ENCODE data around the gene NEU2.

NEU2 gene

DNA sequence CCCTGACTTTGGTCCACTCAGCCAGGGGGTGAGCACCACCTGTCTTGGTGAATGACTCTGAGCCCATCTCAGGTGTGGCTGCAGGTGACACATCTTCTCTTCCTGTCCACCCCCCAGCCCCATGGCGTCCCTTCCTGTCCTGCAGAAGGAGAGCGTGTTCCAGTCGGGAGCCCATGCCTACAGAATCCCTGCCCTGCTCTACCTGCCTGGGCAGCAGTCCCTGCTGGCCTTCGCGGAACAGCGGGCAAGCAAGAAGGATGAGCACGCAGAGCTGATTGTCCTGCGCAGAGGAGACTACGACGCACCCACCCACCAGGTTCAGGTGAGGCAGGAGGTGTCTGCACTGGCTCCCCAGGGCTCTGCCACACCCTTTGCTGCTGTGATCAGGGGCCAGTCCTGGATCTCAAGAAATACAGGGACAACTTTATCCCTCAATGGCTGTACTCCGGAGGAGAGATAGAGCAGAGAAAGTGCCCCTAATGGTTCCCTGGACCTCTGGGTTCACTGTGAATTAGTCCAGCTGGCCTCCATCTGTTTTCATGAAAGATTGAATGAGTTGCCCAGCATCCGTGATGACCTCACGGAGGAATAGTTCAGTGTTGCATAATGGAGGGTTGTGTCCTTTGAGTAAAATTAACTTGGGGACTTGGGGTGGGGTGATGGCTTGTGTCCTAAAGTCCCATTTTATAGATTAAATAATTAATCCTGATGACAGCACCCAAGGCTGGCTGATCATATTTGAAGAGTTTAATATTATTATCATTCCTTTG lies at the start of gene NEU2:
Gene NEU2 (plus strand): TSS at position 122 of the 770 bp plus-strand sequence. CDS start 0 bp downstream, at position 122.
- DNase-seq = no peak

DNA sequence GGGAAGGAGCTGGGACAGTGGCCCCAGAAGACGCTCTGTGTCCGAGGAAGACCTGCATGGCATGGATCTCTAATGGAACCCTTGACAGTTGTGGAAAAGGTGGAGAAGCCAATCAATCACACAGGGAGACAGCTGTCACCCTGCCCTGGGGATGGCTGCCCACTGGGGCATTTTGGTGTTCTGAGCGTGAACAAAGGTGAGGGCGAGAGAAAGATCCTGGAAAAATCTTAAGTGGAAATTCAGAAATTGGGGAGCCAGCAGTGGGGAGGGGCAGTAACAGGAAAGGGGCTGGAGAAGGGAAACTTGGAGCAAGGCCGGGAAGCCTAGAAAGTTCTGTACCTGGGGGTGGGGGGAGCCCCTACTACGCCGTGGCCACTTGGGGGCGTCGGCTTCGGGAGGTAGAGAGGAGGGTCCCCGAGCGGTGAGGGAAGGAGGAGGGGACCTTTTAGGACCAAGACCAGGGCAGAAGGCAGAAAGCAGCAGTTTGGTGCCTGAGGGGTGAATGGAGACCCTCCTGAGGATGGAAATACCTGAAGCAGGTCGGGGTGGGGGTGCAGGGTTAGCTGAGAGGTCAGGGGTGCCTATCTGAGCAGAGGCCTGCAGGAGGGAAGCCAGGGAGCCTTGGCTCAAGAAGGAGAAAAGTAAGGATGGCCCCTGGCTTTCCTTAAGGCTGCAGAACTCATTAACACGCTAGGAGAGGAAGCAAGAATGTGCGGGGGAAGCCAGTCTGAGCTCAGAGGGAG lies 49.4 kb upstream of the NEU2 start:
- DNase-seq = no peak

DNA sequence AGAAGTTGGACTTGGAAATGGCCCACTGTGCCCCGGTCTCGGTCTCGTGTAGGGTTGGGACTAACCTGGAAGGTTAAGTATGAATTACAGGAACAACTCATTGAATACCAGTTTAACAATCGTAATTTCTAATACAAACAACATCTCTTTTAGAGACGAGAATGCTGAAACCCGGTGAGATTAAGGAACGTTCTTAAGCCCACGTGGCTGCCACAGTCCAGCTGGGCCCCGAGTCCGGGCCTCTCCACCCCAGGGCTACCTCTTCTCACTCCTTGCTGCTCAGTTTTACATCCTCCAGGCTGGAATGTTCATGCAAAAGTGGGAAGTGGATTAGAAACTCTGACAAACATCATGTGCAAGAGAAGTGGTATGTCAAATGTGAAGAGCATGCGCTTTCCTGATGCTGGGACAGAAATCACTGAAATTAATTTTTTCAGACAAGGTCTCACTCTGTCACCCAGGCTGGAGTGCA lies 48.8 kb upstream of the NEU2 start:
- DNase-seq = no peak

DNA sequence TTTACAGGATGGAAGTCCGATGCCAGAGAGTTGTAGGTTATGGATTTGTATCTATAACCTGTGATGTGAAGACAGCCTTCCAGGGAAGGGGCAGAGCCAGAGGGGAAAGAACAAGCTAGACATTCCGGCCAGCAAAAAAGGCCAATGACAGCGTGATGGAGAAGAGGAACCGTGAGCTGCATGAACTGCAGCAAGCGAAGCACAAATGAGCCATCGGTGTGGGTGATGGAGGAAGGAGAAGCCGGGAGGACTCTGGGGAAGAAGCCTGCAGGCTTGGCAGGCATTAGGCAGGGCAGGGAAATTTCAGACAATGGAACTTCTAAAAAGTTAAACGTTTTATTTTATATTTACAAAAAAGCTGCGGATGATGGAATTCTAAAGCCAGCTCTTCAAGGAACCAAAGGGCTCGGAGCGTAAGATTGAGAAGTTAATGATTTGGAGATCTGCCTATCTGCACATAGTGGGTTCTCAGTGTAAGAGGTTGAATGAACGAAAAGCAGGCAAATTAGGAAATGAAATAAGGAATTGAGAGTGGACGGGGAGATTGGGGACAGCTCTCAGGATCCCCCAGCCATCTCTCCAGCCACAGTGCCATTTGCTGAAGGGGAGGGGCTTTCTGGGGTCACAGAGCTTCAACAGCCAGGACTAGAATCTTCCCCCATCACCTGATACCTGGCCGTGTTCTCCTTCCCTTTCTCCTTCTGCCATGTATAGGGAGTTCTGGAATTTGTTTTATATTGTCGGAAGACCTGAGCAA lies 47.8 kb upstream of the NEU2 start:
- DNase-seq = no peak

DNA sequence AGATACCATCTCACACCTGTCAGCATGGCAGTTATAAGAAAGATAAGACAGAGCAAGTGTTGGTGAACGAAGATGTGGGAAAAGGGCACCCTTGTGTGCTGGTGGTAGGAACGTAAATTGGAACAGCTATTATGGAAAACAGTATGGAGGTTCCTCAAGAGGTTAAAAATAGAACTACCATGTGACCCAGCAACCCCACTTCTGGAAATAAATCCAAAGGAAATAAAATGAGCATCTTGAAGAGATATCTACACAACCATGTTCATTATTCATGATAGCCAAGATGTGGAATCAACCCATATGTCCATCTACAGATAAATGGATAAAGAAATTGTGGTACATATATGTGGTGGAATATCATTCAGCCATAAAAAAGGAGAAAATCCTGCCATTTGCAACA lies 46.3 kb upstream of the NEU2 start:
- no peak for DNase-seq

DNA sequence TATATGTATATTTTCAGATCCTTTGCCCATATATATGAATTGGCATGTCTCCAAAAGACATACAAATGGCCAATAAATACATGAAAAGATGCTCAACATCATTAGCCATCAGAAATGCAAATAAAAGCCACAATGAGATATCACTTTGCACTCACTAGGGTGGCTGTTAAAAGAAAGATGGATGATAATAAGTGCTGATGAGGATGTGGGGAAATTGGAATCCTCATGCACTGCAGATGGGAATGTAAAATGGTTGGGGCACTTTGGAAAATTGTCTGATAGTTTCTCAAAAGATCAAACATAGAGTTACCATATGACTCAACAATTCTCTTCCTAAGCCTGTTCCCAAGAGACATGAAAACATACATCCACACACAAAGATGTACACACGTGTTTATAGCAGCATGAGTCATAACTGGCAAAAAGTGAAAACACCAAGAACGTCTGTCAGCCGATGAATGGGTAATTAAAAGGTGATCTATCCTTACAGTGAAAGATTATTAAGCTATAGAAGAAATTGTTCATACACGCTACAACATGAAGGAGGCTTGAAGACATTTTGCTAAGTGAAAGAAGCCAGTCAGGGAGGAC lies 39.1 kb upstream of the NEU2 start:
- DNase-seq = no peak

DNA sequence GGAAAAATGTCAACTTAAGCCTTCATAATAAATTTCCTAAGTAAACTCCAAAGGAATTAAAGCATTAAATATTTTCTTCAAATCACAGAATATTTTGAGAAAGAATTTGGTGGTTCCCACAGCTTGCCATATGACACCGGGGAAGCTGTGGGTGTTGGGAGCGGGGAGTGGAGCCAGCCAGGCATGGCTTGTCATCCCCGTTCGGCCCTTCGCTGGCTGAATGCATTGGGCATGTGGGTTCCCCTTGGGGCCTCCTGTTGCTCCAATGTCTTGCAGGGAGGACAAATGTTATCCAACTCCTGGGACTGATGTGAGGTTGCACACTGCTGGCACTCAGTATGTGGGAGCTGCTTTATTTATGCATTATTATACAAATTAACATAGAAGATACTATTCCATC lies 38.0 kb upstream of the NEU2 start:
- DNase-seq = no peak

DNA sequence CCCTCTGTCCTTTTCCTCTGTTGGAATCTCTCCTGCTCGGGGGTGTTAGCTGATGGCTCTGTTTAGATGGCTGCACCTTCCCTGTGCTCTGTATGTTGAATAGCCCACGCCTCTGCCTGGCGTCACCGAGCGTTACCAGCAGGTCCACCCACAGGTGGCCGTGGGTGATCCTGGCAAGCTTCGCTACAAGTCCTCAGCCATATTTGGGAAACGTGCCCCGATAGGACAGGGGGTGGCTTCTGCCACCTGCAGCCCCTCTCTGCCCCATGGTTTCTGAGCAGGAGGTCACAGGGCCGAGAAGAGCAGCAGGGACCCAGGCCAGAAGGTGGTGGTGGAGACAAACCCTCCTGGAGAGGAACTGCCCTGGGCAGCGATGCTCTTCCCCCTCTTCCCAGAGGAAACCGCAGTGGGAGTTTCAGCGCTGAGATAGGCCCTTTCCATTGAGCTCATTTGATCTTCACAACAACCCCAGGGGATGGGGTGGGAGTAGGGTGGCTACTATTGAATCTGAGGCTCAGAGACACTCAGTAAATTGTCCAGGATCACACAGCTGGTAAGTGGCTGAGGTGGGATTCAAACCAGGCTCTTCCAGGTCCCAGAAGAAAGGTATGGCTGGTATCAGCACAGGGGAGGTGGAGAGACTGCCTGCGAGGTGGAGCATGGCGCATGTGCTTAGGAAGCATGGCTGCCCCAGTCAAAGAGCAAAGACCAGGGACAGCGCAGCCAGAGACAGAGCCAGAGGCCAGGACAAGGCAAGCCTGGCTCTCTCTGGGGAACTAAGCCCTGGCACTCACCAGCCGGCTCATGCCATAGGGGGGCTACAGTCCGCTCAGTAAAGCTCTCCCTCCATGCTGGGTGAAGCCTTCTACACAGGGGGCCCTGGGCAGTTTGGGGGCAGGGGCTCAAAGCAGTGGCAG lies 34.5 kb upstream of the NEU2 start:
- no peak for DNase-seq

DNA sequence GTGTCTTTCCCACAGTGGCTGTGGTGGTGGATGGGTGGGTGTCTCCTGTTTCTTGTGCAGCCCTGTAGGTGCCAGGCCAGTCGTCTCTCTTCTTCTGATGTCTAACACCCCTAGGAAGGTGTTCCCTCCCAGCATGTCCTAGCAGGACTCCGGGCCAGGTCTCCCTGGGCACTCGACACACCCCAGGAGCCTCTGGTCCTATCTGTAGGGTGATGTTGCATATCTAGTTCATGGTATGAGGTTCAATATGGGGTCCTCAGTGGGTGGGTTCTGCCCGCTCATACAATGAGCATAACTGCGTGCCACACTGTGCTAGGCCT lies 33.8 kb upstream of the NEU2 start:
- DNase-seq = no peak

DNA sequence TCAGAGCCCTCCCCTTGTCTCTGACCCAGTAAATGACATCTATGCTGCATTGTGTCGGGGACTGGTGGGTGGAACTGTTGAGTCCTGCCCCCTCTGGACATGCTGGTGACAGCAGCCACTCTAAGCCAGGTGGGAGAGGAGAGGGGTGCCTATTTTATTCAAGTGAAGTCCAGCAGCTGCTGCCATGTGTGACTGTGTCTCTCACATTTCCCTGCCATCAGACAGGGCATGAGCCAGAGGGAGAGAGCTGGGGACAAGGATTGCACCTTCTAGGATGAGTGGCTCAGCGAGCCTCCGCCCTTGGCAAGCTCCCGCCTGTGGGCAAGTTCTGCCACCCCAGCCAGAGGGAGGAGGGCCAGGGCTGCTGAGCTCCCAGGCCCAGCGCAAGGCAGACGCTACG lies 33.1 kb upstream of the NEU2 start:
- no peak for DNase-seq

DNA sequence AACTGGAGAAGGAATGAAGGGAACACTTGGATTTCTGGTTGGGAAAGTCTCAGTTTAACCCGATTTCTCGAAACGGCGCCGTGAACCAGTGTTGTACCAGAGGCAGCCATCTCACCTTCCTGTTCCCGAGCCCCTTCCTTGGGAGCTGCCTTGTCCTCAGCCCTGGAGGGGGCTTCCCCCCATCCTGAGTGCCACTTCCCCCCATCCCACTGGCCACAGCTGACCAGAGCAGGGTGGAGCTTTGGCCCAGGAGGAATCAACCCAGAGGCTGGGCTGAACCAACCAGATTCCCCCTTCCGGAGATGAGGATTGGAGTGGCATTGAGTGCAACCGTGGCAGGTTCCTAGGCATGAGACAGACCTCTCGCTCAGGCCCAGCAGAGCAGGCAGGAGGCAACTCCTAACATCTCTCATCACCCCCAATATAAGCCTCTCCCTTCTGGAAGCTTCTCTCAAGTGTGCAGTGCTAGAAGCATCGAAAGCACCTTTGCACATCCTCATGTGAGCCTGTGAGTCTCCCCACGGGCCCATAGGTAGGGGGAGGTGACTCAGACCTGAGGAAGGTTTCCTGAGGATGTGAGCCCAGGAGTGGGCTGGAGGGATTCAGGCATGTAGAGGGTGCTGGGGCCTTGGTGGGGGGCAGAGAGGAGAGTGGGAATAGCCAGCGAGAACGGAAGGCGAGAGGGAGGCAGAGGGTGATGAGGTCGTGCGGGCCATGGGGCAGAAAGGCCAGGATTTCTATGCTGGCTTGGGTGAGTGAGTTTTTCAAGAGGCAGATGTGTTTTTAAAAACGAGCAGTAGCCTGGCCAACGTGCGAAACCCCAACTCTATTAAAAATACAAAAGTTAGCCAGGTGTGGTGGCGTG lies 31.4 kb upstream of the NEU2 start:
- no peak for DNase-seq

DNA sequence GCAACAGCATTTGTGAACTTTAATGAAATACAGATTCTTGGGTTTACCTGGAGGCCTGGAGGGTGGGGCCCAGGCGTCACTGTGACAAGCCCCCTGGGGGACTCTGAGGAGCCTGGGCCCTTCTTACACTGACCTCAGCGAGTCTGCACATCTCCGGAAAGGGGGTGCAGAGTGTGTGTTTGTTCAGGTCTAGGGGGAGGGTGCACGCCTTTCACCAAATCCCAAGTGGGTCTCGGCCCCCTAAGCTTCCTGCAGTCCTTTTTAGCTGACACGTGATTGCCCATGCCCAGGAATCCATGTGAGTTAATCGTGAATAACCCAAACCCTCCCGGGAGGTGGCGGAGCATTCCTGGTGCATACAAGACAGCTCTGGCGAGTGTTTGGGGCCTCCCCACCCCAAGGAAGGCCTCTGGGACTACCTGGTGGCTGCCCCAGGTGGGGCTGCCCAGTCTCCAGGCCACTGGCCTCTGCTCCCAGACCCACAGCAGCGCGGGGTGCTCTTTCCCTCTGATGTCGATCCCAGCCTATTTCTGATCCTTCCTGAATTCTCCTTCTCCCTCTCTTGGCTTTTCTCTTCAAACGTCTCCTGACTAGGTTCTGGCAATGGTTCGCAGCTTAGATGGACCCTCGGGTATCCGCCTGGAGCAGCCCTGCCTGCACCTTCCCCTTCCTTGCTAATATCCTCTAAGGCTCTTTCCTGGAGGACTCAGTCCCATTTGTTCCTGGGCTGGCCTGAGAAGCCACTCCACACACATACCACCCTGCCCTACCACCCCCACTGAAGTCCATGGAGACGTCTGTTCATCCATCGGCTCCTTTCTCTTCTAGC lies 29.4 kb upstream of the NEU2 start:
- DNase-seq = no peak

DNA sequence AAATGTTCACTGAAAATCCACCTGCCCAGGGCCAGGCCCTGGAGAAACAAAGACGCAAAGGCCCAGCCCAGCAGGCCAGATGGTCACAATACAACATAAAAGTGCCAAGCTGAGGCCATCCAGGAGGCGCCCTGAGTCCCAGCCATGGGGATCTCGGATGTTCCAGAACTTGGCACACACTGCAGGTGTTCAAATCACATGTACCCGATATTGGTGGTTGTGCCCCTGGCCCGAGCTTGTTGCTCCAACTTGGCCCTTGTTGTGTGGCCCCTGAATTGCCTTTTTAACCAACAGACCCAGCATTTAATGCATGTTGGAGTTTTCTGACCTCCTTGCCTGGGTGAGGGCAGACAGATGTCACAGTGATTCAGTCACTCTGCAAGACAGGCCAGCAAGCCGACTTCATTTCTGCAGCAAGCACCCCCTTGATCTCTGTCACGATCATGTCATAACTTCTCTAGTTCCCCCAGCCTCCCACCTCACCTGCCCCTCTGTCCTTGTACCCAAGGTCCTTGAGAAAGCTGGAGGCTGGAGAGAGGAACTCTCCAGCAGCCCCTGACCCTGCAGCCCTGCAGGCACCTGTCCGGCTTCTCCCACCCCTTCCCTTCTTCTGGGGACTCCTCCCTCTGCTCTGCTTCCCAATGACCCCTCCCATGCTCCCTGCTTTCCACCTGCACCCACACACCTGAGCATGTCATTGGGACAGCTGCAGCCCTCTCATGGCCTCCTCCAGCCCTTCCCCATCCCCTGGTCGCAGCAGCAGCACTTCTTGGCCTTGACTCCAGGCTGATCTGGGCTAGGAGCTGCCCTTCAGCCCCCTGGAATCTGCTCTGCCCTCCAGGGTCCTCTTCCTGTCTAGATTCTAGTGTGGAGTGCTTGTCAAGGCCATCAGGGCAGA lies 28.6 kb upstream of the NEU2 start:
- DNase-seq = no peak

DNA sequence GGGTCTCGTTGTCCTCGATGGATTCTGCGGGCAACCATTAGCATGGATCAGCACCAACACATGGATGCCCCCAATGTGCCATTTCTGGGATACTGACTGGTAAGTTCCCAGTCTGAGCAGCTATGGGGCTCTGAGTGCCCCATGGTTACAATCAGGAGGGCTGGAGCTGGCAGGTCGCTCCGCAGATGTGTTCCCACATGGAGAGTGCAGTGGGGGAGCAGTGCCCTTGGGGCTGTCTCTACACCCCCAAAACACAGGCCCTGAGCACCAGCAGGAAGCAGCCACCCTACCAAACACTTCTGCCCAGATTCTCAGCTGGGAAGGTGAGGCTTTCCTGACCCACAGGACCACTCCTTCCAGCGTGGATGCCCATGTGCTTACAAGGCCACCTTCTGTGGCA lies 27.4 kb upstream of the NEU2 start:
- DNase-seq = no peak

DNA sequence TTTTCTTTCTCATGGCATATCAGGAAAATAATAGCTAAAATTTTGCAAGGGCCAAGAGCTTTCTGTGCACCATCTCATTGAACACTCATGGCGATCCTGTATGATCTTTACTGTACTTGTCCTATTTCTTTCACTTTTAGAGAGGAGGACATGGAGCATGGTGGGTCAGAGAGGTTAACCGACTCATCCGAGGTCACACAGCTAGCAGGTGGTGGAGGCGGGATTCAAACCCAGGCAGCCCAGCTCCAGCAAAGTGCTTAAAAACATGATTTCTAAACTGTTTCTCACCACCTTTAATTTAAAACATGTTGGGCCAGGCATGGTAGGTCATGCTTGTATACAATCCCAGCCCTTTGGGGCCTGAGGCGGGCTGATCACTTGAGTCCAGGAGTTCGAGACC lies 25.8 kb upstream of the NEU2 start:
- DNase-seq = no peak

DNA sequence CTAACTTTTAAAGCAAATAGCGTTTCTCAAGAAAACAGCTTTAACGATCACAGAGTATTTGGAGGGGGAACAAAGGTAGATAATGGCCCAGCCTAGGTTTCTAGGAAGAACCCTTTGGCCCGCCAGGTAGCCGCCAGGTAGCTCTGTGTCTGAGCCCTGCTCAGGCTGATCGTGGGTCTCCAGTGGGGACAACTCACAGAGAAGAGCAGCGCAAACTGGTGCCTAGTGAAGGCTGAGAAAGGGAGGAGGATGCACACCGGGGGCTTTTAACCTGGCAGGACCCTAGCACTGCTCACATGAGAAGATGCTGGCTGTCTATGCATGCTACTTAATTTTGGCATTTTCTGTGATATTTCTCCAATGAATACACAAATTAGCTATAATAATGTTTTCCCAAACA lies 25.2 kb upstream of the NEU2 start:
- no peak for DNase-seq

DNA sequence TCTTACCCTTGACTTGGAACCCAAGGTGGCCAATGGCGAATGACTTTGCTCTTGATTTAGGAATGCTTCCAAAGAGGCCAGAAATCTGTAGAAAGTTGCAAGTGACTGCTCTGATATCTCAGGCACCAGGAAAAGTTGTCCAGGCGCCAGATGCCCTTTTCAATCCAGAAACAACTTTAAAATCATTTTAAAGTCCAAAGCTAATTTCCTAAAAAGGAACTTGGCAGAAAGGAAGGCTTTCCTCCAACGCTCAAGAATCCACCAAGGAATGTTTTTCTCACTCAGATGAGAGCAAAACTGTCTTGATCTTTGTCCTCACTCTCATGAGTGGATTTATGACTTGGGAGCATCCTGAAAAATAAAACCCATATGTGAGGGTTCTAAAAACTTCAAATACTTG lies 24.7 kb upstream of the NEU2 start:
- no peak for DNase-seq

DNA sequence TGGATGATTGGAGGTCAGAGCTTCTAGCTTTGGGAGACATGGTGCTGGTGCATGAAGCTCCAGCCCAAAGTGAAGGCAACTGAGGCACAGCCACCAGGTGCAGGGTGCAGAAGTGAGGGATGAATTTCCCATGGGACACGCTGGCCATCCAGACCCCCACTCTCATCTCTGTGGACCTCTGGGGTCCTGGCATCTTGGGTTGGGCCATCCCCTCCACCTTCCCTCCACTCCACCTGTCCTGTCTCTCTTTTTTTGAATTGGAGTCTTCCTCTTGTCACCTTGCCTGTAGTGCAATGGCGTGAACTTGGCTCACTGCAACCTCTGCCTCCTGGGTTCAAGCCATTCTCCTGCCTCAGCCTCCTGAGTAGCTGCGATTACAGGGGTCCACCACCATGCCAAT lies 22.8 kb upstream of the NEU2 start:
- DNase-seq = no peak

DNA sequence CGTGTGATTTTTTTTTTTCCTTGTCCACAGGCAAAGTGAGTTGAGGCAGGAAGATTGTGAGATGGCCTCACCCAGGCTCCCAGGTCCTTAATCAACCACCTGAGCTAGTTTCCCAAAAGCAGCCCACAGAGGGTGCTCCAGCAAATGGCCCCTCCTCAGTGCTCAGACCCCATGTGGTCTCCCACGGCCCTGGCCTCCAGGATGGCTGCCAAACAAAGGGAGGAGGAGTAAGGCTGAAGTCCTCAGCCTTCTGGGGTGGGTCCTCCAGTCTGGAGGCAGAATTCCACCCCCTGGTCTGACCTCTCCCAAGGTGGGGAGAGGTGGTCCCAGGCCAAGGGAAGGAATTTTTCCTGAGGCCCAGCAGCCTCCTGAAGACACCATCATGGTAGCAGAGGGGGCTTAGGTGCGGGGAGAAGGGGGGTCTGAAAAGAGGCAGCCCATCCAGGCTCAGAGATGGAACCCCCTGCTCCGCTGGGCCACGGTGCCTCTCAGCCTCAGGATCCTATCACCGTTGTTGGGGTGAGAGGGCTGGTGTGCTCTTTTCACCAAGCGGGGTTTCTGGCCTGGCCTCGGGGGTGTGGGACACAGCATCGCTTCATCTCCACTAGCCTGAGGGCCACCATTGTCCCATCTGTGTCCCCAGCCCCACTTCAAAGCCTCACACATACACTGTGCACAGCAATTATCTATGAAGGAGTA lies 21.8 kb upstream of the NEU2 start:
- DNase-seq = no peak

Measured in activated CD8-positive, alpha-beta memory T cell treated with anti-CD3 and anti-CD28 coated beads, Interleukin-2, amount 50 U/mL, for 48 hours (primary cell).